ENCODE data around the gene SIGLEC6.
"Not testable (repeated sequence)": the region's sequence is repeated elsewhere in the genome, so short reads cannot be mapped to it uniquely, and the experiment has no call there.

SIGLEC6 gene

DNA sequence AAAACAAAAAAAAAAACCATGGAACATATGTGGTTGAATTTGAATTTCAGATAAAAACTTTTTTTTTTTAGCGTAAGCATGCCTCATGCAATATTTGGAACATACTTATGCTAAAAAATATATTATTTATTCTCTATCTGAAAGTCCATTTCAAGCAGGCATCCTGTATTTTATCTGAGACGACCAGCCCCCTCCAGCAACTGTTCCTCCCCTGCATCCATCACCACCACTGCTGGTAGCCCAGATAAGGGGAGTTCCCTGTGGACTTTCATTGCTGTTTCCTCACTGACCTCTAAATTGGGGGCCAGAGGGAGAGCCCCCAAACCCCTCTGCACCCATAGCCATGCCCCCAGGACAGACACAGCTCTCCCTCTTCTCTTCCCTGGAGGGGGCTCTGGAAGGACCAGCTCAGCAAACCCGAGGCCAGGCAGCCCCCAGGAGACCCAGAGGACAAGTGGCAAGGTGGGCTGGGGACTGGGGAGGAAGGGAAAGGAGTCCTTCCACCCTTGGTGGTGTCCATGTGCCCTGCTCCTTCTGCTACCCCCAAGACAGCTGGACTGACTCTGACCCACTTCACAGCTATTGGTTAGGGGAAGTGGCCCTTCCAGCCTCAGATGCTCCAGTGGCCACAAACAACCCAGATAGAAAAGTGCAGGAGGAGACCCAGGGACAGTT lies 23.3 kb downstream of the SIGLEC6 start:
- no peak for DNase-seq (ENCODE audit: low spot score)

DNA sequence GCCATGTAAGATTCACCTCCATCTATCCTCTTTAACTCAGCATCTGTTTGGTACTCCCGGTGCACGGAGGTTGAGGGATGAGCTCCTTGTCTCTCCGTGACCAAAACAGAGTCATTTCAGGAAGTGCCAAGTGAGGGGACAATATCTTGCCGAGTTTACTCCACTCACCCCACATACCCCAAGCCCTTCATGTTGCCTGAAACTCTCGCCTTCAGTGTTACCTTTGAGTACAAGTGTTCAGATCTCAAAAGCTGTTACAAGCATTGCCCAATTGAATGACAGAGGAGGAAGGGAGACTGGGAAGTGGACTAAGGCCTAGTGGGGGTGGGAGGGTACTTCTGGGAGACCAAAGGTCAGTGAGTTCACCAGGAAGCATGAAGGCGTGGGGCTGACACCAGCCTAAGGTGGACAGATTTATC lies 23.8 kb downstream of the SIGLEC6 start:
- DNase-seq (ENCODE audit: low spot score) = no peak

DNA sequence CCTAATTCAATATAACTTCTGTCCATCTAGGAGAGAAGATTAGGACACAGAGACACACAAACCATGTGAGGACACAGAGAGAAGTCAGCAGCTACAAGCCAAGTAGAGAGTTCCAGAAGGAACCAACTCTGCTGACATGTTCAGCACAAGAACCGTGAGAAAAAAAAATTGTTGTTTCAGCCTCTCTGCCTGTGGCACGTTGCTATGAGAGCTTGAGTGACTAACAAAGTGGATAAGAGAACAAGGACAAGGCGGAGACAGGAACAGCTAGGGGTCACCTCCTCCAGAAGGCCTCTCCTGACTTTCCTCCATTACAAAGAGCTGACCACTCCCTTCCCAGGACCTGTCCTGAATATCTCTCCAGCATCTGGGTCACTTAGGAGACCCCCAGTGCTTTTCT lies 24.3 kb downstream of the SIGLEC6 start:
- no peak for DNase-seq (ENCODE audit: low spot score)

DNA sequence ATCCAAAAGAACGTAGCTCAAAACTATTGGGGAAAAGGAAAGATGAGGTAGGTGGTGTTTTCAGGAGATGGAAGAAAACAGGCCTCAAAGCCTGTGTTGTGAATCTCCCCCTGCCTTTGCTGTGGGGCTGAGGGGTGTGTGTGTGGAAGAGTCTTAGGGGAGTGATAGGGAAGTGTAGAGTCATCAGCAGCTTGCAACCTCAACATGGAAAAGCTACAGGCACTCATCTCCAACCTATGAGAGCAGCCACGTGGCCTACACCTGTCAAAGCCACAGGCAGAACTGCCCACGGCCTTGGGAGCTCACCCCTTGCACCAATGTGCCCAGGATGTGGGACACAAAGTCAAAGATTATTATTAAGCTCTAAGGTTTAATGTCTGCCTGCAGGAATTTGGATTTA lies 25.6 kb downstream of the SIGLEC6 start:
- no peak for DNase-seq (ENCODE audit: low spot score)

DNA sequence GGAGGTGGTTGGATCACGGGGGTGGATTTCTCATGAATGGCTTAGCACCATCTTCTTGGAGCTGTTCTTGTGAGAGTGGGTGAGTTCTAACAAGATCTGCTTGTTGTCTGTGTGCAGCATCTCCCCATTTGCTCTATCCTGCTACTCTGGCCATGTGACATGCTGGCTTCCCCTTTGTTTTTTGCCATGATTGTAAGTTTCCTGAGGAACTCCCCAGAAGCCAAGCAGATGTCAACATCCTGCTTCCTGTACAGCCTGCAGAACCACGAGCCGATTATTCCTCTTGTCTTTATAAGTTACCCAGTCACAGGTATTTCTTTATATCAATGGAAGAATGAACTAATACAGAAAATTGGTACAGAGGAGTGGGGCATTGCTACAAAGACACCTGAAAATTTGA lies 27.6 kb downstream of the SIGLEC6 start:
- no peak for DNase-seq (ENCODE audit: low spot score)

DNA sequence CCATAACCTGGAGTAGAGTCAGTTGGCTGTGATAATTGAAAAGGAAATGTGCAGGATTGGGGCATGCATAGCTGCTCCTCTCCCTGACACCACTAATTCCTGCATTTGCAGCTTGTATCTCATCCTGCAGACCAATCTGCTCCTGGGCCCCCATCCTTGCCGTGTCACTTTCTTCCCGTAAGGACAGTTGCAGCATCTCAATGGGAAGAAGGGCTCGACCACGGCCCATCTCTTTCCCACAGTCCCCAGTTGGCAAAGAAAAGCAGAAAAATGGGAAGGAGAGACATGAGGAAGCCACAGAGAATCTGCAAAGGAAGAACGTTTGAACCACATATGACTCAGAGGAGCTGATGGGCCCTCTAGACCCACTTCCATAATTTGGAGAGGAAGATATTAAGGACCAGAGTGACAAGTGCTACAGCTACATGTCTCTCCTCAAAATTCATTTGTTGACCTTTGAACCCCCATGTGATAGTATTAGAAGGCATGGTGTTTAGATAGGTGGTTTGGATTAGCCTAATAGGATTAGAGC lies 28.1 kb downstream of the SIGLEC6 start:
- no peak for DNase-seq (ENCODE audit: low spot score)

DNA sequence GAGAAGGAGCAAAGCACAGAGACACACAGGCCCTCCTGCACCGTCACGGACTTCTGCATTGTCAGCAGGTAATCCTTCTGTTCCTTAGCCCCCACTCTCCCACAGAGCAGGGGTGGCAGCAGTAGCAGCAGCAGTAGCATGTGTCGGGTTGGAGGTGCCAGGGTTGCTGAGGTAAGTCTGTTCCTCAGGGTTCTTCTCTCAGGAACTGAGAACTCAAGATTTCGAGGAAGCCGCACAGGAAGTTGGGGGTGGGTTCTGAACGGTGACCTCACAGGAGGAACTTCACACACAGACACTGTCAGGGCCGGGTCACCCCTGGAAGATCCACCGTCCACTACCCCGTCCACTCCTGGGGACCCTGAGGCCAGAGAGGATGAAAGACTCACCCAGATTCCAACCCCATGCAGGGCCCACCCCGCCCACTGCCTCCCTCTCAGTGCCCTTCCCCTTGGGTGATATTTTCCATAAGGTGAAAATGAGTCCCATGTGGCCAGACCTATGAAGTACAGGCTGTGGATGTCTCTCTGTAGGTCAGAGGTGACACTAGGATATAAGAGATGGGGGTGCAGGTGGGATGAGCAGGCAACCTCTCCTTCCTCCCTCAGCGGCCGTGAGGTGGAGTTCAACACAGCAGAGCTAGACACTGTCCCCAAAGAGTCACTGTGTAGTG lies 29.7 kb downstream of the SIGLEC6 start, which contains the start of gene SIGLEC12:
TSS of gene SIGLEC12 (minus strand) at position 207 of the 670 bp plus-strand sequence. CDS start at position 140, 67 bp downstream.
- DNase-seq (ENCODE audit: low spot score) = no peak

DNA sequence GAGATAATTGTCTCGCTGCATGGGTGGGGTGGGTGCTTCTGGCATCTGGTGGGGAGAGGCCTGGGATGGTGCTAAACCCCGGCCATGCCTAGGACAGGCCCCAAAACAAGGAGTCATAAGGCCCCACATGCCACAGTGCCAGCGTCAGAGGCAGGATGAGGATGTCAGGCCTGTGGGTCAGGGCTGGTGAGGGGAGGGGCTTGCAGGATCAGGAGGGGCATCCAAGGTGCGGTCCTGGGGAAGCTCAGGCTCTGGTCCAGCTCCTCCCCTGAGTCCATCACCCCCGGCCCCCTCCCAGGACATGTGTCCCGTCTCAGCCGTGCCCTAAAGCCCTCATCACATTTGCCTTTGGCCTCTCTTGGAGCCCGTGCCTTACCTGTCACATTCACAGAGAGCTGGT lies 30.5 kb downstream of the SIGLEC6 start:
- not testable (repeated sequence) for DNase-seq (ENCODE audit: low spot score)

DNA sequence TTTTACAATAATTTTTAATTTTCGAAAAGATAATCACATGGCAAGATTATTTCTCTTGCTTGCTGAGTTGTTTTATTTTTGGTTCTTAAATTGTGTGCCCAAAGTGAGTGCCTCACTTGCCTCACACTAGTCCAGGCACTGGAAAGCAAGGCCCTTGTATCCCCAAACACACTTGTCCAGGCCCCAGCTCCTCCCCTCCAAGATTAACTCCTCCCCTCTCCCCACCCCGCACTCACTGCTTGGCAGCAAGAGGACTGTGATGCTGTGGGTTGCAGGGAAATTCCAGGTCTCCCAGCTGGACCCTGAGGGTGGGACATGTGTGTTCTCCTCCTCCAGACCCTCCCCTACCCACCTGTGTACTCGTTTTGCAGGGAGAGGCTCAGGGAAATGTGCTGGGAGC lies 33.8 kb downstream of the SIGLEC6 start:
- no peak for DNase-seq (ENCODE audit: low spot score)

DNA sequence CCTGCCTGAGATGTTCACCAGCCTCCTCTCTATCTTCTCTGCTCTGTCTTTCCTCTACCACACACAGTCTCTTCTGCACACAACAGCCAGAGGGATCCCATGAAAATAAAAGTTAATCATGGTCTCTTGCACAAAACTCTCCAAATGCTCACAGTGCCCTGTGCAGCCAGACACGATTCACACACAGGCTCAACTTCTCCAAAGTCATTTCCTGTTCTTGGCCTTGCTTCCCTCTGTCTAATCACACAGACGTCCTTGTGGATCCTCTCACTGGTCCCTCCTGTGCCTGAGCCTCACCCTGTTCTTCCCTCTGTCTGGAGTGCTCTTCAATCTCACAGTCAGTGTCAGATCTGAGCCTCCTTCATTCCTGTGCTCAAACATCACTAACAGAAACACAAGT lies 37.7 kb downstream of the SIGLEC6 start:
- DNase-seq (ENCODE audit: low spot score) = no peak

DNA sequence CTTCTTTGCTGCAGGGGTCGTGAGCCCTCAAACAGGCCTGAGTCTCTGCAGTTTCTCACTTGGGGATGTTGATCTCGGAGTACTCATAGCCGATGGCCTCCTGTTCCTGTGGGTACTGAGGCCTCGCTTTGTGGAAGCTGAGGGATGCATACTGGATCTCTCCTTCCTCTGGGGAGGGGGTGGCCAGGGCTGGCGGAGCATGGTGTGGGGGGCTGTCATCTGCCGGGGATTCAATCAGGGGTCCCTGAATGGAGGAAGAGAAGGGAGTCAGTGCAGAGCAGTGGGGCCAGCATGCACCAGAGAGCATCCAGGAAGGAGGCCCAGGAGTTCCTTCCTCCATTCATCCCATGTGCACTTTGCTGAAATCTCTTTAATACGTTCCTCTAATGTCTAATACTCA lies 39.9 kb downstream of the SIGLEC6 start:
- DNase-seq (ENCODE audit: low spot score) = no peak

DNA sequence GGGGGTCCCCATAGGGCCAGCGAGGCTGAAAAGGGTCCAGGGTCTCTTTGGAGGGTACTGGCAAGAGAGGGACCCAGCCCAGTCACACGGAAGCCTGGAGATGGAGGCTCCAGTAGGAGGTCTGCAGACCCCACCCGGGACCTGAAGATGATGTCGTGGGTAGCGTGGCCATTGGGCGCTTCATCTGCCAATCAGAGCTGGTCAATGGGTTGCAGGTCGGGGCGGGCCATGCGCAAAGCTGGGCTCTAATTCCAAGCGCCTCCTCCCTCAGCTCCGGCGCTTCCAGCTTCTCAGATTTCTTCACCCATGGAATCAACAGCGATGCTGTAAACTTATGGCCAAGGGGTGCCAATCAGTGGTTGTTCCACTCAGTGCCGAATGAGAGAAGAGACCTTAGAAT lies 40.8 kb downstream of the SIGLEC6 start:
- no peak for DNase-seq (ENCODE audit: low spot score)

DNA sequence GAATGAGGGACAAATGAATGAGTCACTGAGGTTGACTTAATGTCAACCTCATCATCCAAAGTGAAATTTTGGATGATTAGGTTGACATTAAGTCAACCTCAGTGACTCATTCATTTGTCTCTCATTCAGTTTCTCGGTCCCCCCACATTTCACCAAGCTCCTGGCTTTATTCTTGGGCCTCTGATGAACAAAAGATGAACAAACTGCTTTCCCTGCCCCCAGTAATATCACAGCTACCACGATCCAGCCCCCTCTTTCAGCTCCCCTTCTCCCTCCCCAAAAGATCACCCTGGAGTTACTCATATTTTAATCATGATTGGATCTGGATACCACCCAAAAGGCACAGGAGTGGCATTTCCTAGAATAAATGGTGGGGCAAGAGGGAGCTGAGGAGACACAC lies 42.4 kb downstream of the SIGLEC6 start:
- no peak for DNase-seq (ENCODE audit: low spot score)

DNA sequence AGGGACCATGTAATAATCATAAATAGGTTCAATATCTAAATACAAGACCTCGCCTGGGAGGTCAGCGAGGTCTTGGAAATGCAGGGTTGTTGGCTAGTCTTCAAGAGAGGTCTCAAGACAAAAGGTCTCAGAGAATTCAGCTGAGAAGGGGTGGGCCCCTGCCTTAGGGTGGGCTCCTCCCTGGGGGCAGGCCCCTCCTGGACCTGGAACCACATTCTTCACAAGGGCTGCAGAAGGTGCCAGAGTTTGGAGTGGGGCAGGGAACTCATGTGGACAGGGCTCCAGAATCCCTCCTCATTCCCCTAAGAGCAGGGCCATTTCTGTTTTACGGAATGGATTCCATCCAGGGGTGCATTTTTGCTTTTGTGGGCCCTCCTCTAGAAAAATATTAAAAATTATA lies 43.0 kb downstream of the SIGLEC6 start:
- no peak for DNase-seq (ENCODE audit: low spot score)

DNA sequence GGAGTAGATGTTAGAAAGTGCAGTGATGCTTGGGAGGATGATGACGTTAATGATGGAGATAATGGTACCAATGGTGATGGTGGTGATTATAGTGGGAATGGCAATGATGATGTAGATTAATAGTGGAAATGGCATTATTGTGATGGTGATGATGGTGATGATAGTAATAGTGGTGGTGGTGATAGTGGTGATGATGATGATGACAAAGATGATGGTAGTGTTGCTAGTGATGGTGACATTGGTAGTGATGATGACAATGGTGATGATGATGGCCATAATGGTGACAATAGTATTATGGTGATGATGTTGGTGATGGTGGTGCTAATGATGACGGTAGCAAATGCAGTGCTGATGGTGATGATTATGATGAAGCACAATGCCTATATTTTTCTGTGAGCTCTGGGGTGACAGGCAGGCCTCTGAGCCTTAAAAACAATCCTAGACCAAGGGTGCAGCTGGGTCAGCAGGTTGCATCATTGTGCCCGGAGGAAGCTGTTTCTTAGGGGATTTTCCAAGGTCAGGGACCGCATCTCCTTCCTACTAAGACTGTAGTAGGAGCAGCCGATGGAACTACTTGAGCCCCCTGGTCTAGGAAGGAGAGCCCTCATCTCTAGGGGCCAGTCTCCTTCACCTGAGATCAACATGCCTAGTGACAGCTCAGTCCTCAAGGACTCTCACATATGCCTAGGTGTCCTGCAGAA lies 45.4 kb downstream of the SIGLEC6 start:
- DNase-seq (ENCODE audit: low spot score) = no peak

DNA sequence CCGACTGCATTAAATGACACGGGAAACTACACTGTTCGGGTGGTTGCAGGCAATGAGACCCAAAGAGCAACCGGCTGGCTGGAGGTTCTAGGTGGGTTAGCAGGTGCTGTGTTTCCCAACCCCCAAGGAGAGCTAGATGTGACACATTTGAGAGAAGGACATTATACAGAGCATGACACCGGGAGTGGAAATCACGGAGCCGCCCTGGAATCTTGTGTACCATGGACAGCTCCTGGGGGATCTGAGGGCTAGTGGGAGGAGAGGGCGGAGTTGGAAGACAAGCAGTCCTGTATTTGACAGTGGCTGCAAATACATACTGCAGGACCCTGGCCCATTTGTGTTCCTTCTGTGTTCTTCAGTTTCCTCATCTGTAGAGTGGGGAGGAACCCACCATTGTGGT lies 50.9 kb downstream of the SIGLEC6 start:
- DNase-seq (ENCODE audit: low spot score) = no peak

DNA sequence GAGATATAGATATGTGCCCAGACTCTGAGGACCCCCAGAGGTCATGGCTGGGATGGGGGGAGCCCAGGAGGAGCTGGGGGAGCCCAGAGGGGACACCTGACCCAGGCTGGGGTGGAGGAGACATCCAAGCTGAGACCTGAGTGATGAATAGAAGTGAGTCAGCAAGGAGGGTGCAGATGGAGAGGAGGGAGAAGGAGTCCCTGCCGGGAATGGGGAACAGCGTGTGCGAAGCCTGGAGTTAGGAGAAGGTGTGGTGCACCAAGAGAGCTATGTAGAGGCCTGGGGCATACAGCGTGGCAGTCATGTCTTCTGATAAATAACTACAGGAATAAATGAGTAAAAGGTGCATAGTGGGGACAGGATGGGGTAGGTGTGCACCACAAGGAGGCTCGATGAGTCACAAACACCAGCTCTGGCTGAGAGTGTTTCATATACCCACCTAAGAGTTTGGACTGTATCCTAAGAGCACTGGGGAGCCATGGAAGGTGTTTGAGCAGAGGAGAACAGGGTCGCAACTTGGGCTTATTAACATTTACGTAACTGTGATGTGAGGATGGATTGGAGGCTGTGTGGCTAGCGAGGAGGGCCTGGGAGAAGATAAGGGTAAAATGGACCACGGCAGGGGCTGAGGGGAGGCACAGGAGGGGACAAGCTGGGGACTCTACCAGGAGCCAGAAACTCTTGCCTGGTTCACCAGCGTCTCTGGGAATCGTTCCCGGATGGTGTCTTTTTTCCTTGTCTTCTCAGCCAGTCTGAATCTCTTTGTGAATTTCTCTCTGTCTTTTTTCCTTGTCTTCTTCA lies 51.7 kb downstream of the SIGLEC6 start:
- DNase-seq (ENCODE audit: low spot score) = no peak

DNA sequence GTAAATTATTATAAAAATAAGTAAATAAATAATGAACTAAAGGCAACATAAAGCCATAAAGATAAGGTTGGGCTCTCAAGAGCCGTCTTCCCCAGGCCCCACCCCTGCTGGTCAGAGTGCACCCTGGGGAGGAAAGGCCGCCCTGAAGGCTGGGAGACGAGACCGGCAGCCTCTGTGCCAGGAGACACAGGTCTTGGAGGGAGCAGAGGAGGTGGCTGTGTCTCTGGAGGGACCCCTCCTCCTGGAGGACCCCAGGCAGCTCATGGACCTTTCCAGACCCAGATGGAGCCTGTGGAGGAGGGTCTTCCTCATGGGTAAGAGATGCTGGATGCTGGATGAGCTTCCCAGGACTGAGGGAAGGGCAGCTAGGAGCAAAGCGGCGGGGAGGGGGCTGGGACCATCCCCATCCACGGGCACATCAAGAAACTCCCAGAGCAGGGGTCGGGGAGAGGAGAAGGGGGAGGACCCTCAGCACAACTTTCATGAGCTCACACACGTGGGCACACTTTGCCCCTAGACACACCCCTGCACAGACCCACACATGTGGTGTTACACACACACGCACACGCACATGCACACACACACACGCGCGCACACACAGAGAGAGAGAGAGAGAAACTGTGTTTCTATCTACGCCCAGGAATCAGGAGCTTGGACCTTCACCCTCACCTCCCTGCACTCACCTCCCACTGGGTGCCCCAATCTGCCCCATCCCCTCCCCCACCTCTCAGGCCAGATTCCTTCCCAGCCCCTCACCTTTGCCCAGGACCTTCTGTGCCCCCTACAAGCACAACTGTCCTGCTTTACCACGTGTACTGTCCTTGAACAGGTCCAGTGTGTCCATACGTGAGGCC lies 52.9 kb downstream of the SIGLEC6 start, which contains the start of gene CEACAM18:
TSS of gene CEACAM18 (plus strand) at position 159 of the 854 bp plus-strand sequence.
- no peak for DNase-seq (ENCODE audit: low spot score)

DNA sequence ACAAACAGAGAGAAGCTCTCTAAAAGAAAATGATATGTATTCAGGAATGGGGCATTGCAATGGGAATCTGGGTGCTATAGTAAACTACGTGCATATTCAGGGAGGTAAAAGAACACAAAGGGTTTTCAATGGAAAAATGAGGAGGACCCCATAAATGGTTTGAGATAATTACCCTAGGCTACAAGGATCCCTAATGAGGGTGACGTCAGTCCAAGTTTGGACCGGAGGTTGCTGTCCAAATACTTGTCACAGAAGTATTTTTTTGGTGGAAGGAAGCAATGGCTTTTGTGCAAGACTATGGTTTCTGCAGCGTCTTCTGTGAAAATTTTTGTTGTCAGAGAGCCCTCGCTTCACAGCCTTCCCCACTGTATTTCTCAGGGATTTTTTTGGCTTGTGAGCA lies 54.1 kb downstream of the SIGLEC6 start:
- DNase-seq (ENCODE audit: low spot score) = no peak

DNA sequence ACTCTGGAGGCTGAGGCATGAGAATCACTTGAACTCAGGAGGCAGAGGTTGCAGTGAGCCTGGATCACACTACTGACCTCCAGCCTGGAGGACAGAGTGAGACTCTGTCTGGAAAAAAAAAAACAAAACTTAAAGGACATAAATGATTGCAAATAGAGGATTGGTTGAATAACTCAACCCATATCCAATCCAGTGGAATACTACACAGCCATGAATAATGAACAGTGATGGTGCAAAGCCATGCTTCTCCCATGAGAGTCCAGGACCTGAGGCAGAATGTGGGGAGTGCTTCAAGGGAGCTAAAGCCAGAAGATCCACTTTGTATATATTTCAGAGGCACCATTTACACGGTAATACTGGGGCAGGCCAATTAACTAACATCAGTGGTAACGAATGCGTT lies 55.3 kb downstream of the SIGLEC6 start:
- no peak for DNase-seq (ENCODE audit: low spot score)
